HUES64 (cell line): ENCODE measurements around the gene SAMD4A.

ENCODE experiments used
- H3K27ac ChIP-seq: 2 replicates; pipeline ENCODE4 v1.7.0; 2013; ENCODE audit warnings: low read depth, low read length, inconsistent platforms
- H3K27me3 ChIP-seq: 2 replicates; pipeline ENCODE4 v1.6.1; 2013; ENCODE audit warnings: mild to moderate bottlenecking, low read length; ENCODE audit not compliant: insufficient read depth
- H3K36me3 ChIP-seq: 2 replicates; pipeline ENCODE4 v1.6.1; 2013; ENCODE audit warnings: mild to moderate bottlenecking, low read length; ENCODE audit not compliant: insufficient read depth
- H3K4me1 ChIP-seq: 2 replicates; pipeline ENCODE4 v1.6.1; 2013; ENCODE audit warnings: mild to moderate bottlenecking, low read length, moderate library complexity; ENCODE audit not compliant: insufficient read depth
- H3K4me3 ChIP-seq: 2 replicates; pipeline ENCODE4 v1.5.1; 2013; ENCODE audit warnings: mild to moderate bottlenecking, low read length, moderate library complexity
- H3K9ac ChIP-seq: 2 replicates; pipeline ENCODE4 v1.6.1; 2013; ENCODE audit warnings: mild to moderate bottlenecking, low read depth, low read length
- H3K9me3 ChIP-seq: 2 replicates; pipeline ENCODE4 v1.6.1; 2013; ENCODE audit warnings: low read depth, low read length; ENCODE audit not compliant: insufficient read depth
- WGBS: fragments of 150-250, 120-280 bp; methylation state at CpG from one replicate; pipeline ENCODE4 v1.1.7; 2013; ENCODE audit warnings: missing lambda C conversion rate; 5-methylcytosine and 5-hydroxymethylcytosine counted together

SAMD4A gene

DNA sequence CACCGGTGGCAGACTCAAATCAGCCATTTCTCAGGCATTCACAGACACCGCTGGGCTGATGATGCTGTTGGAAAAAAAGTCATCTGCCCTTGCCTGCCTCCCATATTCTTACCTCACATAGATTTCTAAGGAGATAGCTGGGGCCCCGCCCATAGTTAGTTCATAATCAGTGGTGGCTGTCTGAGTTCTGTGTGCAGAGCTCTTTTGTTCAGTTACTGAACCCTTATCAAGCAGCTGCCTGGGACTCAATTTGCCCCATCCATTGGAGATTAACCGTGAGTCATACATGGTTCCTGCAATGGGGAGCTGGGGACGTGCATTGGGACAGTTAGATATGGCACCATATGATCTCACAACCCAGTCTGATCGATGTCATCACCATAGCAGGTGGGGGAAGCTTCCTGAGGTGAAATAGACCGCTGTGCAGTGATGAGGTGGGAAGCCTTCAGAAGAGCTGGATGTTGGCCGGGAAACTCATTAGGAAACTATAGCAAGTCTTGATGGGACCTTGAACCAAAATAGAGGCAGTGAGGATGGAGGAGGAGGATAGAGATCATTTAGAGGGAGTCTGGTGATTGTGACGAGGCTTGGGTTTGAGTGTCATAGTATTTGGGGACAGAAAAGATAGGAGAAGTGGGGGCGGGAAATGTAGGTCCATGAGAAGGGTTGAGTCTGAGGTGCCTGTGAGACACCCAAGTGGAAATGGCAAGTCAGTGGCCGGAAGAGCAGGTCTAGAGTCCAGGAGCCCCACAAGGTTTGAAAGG lies 187.9 kb downstream of the SAMD4A start:
- Histone ChIP-seq H3K36me3 (peaks cover 8% of the 10 kb centered on the region), H3K9ac (no peak overlapping the region), H3K9me3 (no peaks in the 10 kb centered on the region), H3K4me3 (no peak overlapping the region), H3K4me1 (no peaks in the 10 kb centered on the region), H3K27ac (no peak overlapping the region), H3K27me3 (no peaks in the 10 kb centered on the region)
- WGBS: 87% methylated on average over 11 of the region's 11 CpGs

DNA sequence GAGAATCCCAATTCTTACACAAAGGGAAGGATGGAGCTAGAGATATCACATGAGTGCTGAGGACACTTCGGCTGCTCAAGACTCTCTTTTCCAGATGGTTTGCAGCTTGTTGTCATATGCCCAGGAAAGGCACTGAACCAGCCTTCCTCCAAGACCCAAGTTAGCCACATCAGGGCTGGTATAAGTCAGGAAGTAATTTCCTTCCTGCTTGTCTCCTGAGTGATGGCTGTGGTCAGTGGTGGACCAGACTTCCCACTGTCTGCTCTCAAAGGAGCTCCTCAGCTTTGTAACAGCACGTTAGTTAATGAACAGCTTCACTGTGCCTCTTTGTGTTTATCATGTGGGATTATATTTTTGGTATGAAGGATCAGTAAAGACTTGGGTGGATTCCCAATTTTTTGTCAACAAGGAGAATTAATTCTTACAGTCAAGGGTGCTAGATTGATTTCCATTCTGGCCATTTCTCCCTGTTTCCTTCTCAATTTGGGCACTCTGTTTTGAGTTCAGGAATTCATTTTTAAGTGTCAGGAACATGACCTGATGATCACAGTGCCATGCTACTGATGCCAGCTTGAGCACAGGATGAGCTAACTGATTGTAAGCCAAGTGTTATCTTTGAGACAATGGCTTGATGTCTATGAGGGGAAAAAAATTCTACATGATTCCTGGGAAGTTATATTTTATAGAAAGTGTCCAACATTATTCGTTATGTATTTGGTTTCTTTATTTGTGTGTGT lies 189.9 kb downstream of the SAMD4A start:
- 91% methylated on average over 3 of the region's 3 CpGs for WGBS
- Histone ChIP-seq H3K4me3 (no peak overlapping the region), H3K9ac (no peak overlapping the region), H3K36me3 (peaks cover 11% of the 10 kb centered on the region), H3K27me3 (no peaks in the 10 kb centered on the region), H3K27ac (no peak overlapping the region), H3K4me1 (no peaks in the 10 kb centered on the region), H3K9me3 (no peaks in the 10 kb centered on the region)

DNA sequence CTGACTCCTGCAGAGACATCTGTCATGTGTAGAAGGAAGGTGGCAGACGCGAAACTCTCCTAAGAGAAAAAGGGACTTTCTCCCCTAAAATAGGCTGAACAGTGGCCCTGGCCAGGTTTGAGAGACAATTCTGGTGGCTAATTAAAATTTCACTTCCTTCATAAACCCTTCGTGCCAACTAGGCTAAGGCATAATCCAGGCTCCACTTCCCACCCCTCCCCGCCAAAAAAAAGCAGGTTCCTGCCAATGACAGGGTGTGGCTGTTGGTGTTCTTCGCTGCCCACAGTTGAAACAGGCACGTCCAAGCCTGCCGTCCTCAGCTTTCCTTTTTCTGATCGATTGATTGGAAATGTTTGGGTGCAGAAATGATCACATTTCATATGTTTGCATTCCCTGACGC lies 191.1 kb downstream of the SAMD4A start:
- Histone ChIP-seq H3K4me1 (no peaks in the 10 kb centered on the region), H3K9me3 (no peaks in the 10 kb centered on the region), H3K9ac (no peak overlapping the region), H3K27ac (no peak overlapping the region), H3K4me3 (no peak overlapping the region), H3K36me3 (peaks cover 8% of the 10 kb centered on the region; the same call in 1 of the 2 replicates), H3K27me3 (no peaks in the 10 kb centered on the region)
- WGBS: 94% methylated on average over 9 of the region's 9 CpGs

DNA sequence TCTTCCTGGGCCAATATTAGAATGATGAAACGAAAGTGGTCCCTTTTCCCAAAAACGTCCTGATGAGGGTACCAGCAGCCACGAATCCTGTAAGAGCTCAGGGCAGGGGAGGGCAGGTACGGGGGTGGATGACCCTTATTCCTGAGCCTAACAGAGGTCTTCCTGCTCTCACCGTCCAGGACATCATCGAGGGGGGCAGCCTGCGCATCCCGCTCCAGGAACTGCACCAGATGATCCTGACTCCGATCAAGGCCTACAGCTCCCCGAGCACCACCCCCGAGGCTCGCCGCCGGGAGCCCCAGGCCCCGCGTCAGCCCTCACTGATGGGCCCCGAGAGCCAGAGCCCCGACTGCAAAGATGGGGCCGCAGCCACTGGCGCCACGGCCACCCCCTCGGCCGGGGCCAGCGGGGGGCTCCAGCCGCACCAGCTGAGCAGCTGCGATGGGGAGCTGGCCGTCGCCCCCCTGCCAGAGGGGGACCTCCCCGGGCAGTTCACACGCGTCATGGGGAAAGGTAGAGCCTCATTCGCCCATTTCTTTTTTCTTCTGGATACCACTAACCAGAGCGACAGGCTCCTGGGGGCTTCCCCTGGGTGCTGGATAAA lies 193.2 kb downstream of the SAMD4A start:
- no peak overlapping the region for H3K4me3 ChIP-seq
- no peaks in the 10 kb centered on the region for H3K9me3 ChIP-seq
- peaks cover 23% of the 10 kb centered on the region; the same call in 1 of the 2 replicates for H3K36me3 ChIP-seq
- no peaks in the 10 kb centered on the region for H3K4me1 ChIP-seq
- H3K27ac ChIP-seq: no peak overlapping the region
- no peaks in the 10 kb centered on the region for H3K27me3 ChIP-seq
- H3K9ac ChIP-seq: no peak overlapping the region
- WGBS: 95% methylated on average over 33 of the region's 33 CpGs

DNA sequence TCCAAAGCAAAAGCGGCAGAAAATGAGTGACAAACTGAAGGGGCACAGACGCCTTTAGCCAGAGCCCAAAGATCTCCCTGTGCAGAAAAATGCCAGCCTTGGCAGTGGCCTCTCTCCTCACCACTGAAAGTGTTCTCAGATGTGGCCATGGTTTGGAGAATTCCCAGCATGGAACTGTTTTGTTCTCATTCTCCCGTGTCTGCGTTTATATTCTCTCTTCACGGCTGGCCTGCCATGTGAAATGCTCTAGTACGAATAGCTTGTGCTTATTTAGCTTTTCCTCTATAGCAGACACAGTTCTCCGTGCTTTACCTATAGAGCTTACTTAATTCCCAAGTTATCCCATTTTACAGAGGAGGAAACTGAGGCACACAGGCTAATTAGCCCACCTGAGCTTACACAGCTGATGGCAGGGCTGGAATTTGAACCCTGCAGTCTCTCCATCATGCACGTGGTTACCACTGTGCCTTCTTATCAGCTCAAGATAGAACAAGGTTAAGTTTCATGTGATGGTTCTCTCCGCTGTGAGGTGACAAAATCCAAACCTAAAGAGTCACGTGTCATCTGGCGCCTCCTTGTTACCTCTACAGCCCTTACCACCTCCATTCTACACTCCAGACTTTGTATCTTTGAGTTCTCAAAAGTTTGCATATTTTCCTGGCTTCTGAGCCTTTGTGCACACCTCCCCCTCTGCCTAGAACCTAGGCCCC lies 194.1 kb downstream of the SAMD4A start:
- Histone ChIP-seq H3K4me1 (no peaks in the 10 kb centered on the region), H3K4me3 (no peak overlapping the region), H3K36me3 (peaks cover 25% of the 10 kb centered on the region; the same call in 1 of the 2 replicates), H3K27me3 (no peaks in the 10 kb centered on the region), H3K27ac (no peak overlapping the region), H3K9ac (no peak overlapping the region), H3K9me3 (no peaks in the 10 kb centered on the region)
- WGBS: 95% methylated on average over 11 of the region's 11 CpGs

DNA sequence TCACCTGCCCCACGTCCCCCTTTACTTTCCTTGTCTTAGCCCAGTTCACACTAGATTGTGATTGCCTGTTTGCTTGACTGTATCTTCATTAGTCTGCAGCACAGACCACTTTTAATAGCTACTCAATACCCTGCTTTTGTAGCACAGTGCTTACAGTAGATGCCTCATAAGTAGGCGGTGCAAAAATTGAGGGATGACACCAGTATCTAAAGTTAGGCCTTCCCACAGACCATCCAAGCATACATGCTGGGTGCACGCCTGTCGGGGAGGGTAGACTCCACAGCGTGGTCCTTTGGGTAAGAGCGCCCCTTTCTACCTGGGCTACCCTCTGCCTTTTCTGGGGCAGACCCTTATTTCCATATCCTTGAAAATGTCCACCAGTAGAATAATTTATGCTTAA lies 194.9 kb downstream of the SAMD4A start:
- Histone ChIP-seq H3K27ac (no peak overlapping the region), H3K36me3 (peaks cover 27% of the 10 kb centered on the region; the same call in 1 of the 2 replicates), H3K4me3 (no peak overlapping the region), H3K9me3 (no peaks in the 10 kb centered on the region), H3K27me3 (no peaks in the 10 kb centered on the region), H3K9ac (no peak overlapping the region), H3K4me1 (no peaks in the 10 kb centered on the region)
- 93% methylated on average over 6 of the region's 6 CpGs for WGBS

DNA sequence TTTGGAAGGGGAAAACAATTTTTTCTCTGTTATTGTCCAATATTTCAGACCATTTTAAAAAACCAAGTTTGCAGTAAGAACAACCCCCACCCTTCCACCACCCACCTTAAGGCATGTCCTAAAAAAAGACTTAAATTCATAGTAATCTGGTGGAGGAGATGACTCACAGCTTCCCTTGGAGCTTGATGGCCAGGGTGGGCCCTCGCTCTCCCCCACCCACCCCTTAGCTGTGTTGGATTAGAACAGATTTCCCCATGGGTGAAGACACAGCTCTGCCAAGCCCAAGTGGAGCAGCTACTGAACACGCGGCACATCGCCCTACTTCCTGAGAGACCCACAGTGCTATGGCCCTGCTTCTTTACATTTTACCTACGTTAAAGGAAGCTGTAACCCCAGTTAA lies 195.4 kb downstream of the SAMD4A start:
- Histone ChIP-seq H3K36me3 (peaks cover 27% of the 10 kb centered on the region; the same call in 1 of the 2 replicates), H3K9ac (no peak overlapping the region)

DNA sequence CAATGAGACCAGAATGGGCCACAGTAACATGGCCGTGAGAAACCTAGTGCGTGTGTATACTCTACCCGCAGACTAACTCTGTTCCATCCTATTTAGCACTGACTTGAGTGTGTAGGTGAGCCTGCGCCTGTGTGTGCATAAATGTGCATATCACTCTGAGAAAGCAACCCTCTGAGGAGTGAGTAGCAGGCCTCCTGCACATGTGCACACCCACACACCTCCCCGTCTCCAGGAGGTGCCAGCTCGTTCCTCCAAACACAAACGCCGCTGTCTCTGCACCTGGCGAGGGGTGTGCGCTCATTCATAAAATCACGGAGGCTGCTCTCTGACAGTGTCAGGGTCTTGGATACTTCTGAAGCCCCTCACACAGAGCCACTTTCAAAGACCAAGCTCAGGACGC lies 196.8 kb downstream of the SAMD4A start:
- Histone ChIP-seq H3K9ac (no peak overlapping the region), H3K4me1 (no peaks in the 10 kb centered on the region), H3K4me3 (no peak overlapping the region), H3K27me3 (no peaks in the 10 kb centered on the region), H3K9me3 (no peaks in the 10 kb centered on the region), H3K36me3 (peaks cover 27% of the 10 kb centered on the region; the same call in 1 of the 2 replicates), H3K27ac (no peak overlapping the region)
- WGBS: 96% methylated on average over 12 of the region's 12 CpGs

More for the DNA sequence above, 195.4 kb downstream of the SAMD4A start:
- Histone ChIP-seq H3K9me3 (no peaks in the 10 kb centered on the region), H3K27ac (no peak overlapping the region), H3K4me1 (no peaks in the 10 kb centered on the region), H3K4me3 (no peak overlapping the region), H3K27me3 (no peaks in the 10 kb centered on the region)
- 96% methylated on average over 5 of the region's 5 CpGs for WGBS

DNA sequence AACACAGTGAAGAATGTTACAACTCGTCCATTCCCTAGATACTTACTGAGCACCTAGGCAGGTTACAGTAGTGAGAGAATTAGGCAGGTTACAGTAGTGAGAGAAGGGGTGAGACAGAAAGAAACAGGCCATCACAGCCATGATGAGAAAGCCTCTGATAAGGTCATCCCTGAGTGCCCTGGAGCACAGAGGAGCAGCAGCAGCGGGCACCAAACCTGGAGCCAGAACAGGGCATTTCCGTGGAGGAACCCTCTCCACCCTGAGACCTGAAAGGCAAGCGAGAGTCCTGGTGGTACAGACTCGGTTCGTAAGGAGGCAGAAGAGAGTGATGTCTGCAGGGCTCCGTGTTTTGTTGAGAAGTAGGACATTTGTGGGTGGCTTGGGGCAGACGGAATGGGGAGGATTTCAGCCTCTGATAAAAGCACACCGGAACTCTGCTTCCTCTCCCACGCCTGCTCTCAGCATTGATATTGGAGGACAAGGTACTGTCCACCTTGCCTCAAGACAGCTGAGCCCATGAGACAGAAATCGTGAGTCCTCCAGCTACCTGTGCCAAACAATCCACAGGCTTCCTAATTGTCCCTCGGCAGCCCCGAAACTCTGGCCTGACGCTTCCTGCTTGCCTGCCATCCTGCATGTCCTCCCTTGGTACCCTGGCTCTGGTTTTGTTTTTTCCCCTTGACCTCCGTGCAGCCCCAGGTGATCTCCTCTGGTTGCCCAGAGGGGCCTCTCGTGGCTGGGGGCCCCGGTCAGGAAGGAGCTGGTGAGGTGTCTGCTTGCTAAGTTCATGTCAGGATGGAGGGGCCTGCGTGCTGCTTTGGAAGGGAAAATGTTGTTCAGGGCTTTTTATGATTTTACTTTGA lies 199.6 kb downstream of the SAMD4A start:
- Histone ChIP-seq H3K9ac (no peak overlapping the region), H3K36me3 (peaks cover 18% of the 10 kb centered on the region; the same call in 1 of the 2 replicates), H3K4me3 (no peak overlapping the region), H3K9me3 (no peaks in the 10 kb centered on the region), H3K27ac (no peak overlapping the region), H3K4me1 (no peaks in the 10 kb centered on the region), H3K27me3 (no peaks in the 10 kb centered on the region)
- 94% methylated on average over 18 of the region's 18 CpGs for WGBS

DNA sequence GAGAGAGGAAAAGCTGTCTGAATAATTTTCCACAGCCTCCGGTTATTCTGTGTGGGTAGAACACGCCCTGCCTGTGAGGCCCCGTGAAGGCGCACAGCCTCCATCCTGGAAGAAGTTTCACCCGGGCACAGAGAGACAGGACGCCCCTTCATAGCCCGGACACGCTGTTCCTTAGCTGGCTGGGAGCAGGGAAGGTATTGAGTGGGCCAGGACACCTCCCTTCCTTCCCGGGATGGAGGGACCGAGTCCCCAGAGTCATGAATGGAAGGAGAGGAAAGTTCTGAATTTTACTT lies 200.2 kb downstream of the SAMD4A start:
- Histone ChIP-seq H3K4me1 (no peaks in the 10 kb centered on the region), H3K27me3 (no peaks in the 10 kb centered on the region), H3K9ac (no peak overlapping the region), H3K36me3 (peaks cover 18% of the 10 kb centered on the region; the same call in 1 of the 2 replicates), H3K4me3 (no peak overlapping the region), H3K27ac (no peak overlapping the region), H3K9me3 (no peaks in the 10 kb centered on the region)
- 96% methylated on average over 10 of the region's 10 CpGs for WGBS
